ENCODE results near the gene EMSY. TPM values are rescaled to one million over a fixed set of nuclear protein-coding genes. Genes with fewer than 3 reads are reported as not detected.
A peak's percentile ranks its signal among the peaks of the same experiment; 100 is the strongest.

EMSY gene
- total RNA-seq, 1 experiment from 2014 or later = 22.1 TPM

- H3K27me3 ChIP-seq (ENCODE audit: control insufficient read depth, insufficient read depth, low read length) = no peaks in the 10 kb centered on the region
- H3K4me3 ChIP-seq (ENCODE audit: insufficient read depth, low read depth, low read length) = no peak overlapping the region
- DNase-seq = no peak
These were observed 35.4 kb downstream of the EMSY start for GRCh38 chr11:76480241-76480640.

GRCh38 chr11:76491644-76492043, 46.8 kb downstream of the EMSY start:
- no peaks in the 10 kb centered on the region for H3K27me3 ChIP-seq (ENCODE audit: control insufficient read depth, insufficient read depth, low read length)
- peak; percentile 21 for DNase-seq
- no peak overlapping the region for H3K4me3 ChIP-seq (ENCODE audit: insufficient read depth, low read depth, low read length)
- peaks cover 2% of the 10 kb centered on the region; the same call in 1 of the 2 replicates for H3K36me3 ChIP-seq (replicated peaks; ENCODE audit: control insufficient read depth, insufficient read depth, low read length)

More at GRCh38 chr11:76480241-76480640, 35.4 kb downstream of the EMSY start:
- H3K36me3 ChIP-seq (replicated peaks; ENCODE audit: control insufficient read depth, insufficient read depth, low read length) = no peaks in the 10 kb centered on the region; the same call in 1 of the 2 replicates

- H3K27me3 ChIP-seq (ENCODE audit: control insufficient read depth, insufficient read depth, low read length) = no peaks in the 10 kb centered on the region
- H3K36me3 ChIP-seq (replicated peaks; ENCODE audit: control insufficient read depth, insufficient read depth, low read length) = peaks cover 2% of the 10 kb centered on the region; the same call in 1 of the 2 replicates
- DNase-seq = peak; percentile 23
- H3K4me3 ChIP-seq (ENCODE audit: insufficient read depth, low read depth, low read length) = no peak overlapping the region
These were observed 48.2 kb downstream of the EMSY start for GRCh38 chr11:76493040-76493439.

DNA sequence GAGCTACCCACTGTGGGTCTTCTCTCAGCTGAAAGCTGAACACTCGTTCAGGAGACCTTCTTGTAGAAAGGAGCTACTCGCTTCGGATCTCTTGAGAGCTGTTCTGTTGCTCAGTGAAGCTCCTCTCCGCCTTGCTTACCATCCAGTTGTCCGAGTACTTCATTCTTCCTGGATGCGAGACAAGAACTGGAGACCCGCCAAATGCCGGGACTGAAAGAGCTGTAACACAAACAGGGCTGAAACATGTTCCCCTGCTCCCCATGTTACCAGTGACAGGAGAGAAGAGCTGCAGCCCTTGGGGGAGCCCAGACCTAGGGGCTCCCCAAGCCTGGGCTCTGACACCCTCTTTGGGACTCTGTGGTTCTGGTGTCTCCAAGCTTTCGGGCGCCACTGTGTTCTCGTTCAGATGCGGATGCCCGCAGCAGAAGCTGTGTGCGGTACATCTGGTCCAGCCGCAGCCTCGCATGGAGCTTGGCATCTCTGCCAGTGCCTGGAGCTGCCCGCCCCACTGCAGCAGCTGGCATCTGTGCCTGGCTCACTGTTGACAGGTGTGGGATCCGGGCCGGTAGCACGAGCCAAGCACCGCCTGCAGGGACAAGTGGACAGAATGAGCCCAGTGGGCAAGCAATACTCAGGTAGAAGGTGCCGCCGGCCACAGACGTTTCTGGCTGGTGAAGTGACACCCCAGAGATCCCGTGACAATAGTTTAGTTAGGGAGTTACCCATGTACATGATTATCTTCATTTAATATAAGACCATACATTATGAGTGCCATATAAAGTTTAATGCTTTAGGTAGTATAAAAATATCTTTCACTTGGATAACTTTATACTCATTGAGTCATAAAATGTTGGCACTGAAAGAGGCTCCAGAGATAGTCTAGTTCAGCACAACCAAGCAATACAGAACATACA, 49.1 kb downstream of the EMSY start:
- H3K27me3 ChIP-seq (ENCODE audit: control insufficient read depth, insufficient read depth, low read length) = no peaks in the 10 kb centered on the region
- no peak for DNase-seq

GRCh38 chr11:76495019-76495418, 50.2 kb downstream of the EMSY start:
- H3K36me3 ChIP-seq (replicated peaks; ENCODE audit: control insufficient read depth, insufficient read depth, low read length) = peaks cover 2% of the 10 kb centered on the region
- DNase-seq = no peak

More for the DNA sequence above, 49.1 kb downstream of the EMSY start:
- Histone ChIP-seq H3K36me3 (replicated peaks; ENCODE audit: control insufficient read depth, insufficient read depth, low read length) (peaks cover 2% of the 10 kb centered on the region), H3K4me3 (ENCODE audit: insufficient read depth, low read depth, low read length) (no peak overlapping the region)

GRCh38 chr11:76496174-76496573, 51.4 kb downstream of the EMSY start:
- Histone ChIP-seq H3K4me3 (ENCODE audit: insufficient read depth, low read depth, low read length) (no peak overlapping the region), H3K36me3 (replicated peaks; ENCODE audit: control insufficient read depth, insufficient read depth, low read length) (peaks cover 3% of the 10 kb centered on the region), H3K27me3 (ENCODE audit: control insufficient read depth, insufficient read depth, low read length) (no peaks in the 10 kb centered on the region)
- no peak for DNase-seq

More at GRCh38 chr11:76495019-76495418, 50.2 kb downstream of the EMSY start:
- Histone ChIP-seq H3K4me3 (ENCODE audit: insufficient read depth, low read depth, low read length) (no peak overlapping the region), H3K27me3 (ENCODE audit: control insufficient read depth, insufficient read depth, low read length) (no peaks in the 10 kb centered on the region)

DNA sequence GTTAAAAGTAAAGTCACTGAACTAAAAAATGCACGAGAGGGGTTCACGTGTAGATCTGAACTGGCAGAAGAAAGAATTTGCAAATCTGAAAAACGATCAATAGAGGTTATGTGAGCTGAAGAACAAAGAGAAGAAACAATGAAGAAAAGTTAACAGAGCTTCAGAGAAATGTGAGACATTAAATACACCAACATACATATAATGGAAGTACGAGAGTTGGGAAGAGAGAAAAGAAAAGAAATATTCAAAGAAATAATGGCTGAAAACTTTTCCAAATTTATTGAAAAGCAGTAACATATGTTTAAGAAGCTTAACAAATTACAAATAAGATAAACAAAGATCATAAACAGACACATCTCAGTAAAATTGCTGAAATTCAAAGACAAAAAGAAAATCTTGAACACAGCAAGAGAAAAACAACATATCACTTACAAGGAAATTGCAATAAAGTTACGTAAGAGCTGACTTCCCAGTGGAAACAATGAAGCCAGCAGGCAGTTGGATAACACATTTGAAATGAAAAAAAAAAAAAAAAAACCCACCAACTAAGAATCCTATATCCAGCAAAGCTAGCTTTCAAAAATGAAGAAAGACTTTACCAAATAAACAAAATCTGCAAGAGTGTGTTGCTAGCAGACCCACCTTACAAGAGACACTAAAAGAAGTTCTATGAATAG, 56.8 kb downstream of the EMSY start:
- H3K36me3 ChIP-seq (replicated peaks; ENCODE audit: control insufficient read depth, insufficient read depth, low read length) = peaks cover 1% of the 10 kb centered on the region
- H3K27me3 ChIP-seq (ENCODE audit: control insufficient read depth, insufficient read depth, low read length) = no peaks in the 10 kb centered on the region
- H3K4me3 ChIP-seq (ENCODE audit: insufficient read depth, low read depth, low read length) = no peak overlapping the region
- DNase-seq = no peak

- H3K36me3 ChIP-seq (replicated peaks; ENCODE audit: control insufficient read depth, insufficient read depth, low read length) = no peaks in the 10 kb centered on the region
- DNase-seq = no peak
- H3K27me3 ChIP-seq (ENCODE audit: control insufficient read depth, insufficient read depth, low read length) = no peaks in the 10 kb centered on the region
- no peak overlapping the region for H3K4me3 ChIP-seq (ENCODE audit: insufficient read depth, low read depth, low read length)
These were observed 62.0 kb downstream of the EMSY start for GRCh38 chr11:76506833-76507232.

GRCh38 chr11:76510060-76511047, 65.5 kb downstream of the EMSY start:
- H3K4me3 ChIP-seq (ENCODE audit: insufficient read depth, low read depth, low read length) = no peak overlapping the region
- no peaks in the 10 kb centered on the region for H3K27me3 ChIP-seq (ENCODE audit: control insufficient read depth, insufficient read depth, low read length)
- no peaks in the 10 kb centered on the region for H3K36me3 ChIP-seq (replicated peaks; ENCODE audit: control insufficient read depth, insufficient read depth, low read length)
- peak; percentile 53 for DNase-seq

GRCh38 chr11:76512851-76513653, 68.2 kb downstream of the EMSY start:
- no peaks in the 10 kb centered on the region for H3K36me3 ChIP-seq (replicated peaks; ENCODE audit: control insufficient read depth, insufficient read depth, low read length)
- no peak for DNase-seq
- no peak overlapping the region for H3K4me3 ChIP-seq (ENCODE audit: insufficient read depth, low read depth, low read length)
- H3K27me3 ChIP-seq (ENCODE audit: control insufficient read depth, insufficient read depth, low read length) = no peaks in the 10 kb centered on the region

- DNase-seq = no peak
- H3K36me3 ChIP-seq (replicated peaks; ENCODE audit: control insufficient read depth, insufficient read depth, low read length) = no peaks in the 10 kb centered on the region
- H3K4me3 ChIP-seq (ENCODE audit: insufficient read depth, low read depth, low read length) = no peak overlapping the region
These were observed 68.8 kb downstream of the EMSY start for GRCh38 chr11:76513654-76514034.

GRCh38 chr11:76515494-76515893, 70.7 kb downstream of the EMSY start:
- Histone ChIP-seq H3K36me3 (replicated peaks; ENCODE audit: control insufficient read depth, insufficient read depth, low read length) (no peaks in the 10 kb centered on the region), H3K4me3 (ENCODE audit: insufficient read depth, low read depth, low read length) (no peak overlapping the region), H3K27me3 (ENCODE audit: control insufficient read depth, insufficient read depth, low read length) (no peaks in the 10 kb centered on the region; the same call in 1 of the 2 replicates)
- no peak for DNase-seq

More at GRCh38 chr11:76513654-76514034, 68.8 kb downstream of the EMSY start:
- no peaks in the 10 kb centered on the region for H3K27me3 ChIP-seq (ENCODE audit: control insufficient read depth, insufficient read depth, low read length)

GRCh38 chr11:76523147-76523546, 78.3 kb downstream of the EMSY start:
- Histone ChIP-seq H3K27me3 (ENCODE audit: control insufficient read depth, insufficient read depth, low read length) (no peaks in the 10 kb centered on the region; the same call in 1 of the 2 replicates), H3K36me3 (replicated peaks; ENCODE audit: control insufficient read depth, insufficient read depth, low read length) (peaks cover 8% of the 10 kb centered on the region), H3K4me3 (ENCODE audit: insufficient read depth, low read depth, low read length) (no peak overlapping the region)
- DNase-seq = no peak
